ENCODE measurements around the gene DARS2. TPM values are rescaled to one million over a fixed set of nuclear protein-coding genes. Genes with fewer than 3 reads are reported as not detected.
"Not testable (repeated sequence)": the region's sequence is repeated elsewhere in the genome, so short reads cannot be mapped to it uniquely, and the experiment has no call there.

The DARS2 gene
- total RNA-seq, 2 experiments from 2014 or later = 57.2 to 62.0 TPM

DNA sequence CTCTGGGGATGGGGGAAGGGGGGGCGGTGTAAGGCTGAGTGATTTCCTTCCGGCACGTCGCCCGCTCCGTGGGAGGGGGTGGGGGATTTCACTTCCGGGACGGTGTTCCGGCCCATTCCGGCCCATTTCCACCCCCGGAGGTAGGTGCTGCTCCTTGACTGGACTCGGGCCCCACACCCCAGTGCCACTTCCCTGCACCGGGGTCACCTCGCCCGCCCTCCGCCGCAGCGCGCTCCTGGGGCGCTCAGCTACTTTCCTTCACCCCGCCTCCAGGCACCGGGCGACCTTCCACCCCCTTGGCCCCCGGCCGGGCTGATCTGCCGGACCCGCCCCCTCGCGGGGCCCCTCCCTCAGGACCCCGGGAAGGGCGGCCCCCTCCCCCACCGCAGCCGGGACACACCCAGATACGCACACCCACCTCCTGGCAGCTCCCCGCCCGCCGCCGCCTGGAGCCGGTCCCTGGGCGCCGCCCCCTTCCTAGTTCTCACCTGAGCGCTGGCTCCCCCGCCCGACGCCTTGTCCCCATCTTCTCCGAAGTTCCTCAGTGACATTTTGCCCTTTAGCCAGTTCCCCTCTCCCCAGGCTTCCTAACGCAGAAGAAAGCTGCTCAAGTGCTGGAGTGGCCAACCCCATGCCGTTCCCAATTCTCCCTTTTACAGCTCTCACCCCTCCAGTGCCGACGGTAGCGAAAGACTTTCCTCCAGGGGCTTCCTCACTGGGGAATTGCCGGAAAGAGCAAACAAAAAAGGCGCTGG, 44.0 kb downstream of the DARS2 start, which contains the start of gene ZBTB37:
Gene ZBTB37, plus strand, starts transcription at position 115 of the 755 bp plus-strand sequence. CDS start 1,846 bp downstream, outside the sequence.
- CTCF ChIA-PET = interaction anchor here (0.6 to 1.7 kb wide), 9 partner anchors 19 to 1049 kb away, joined by 3 to 5 read pairs (median 3); partner anchors contain the start of gene DARS2
- POLR2A ChIA-PET = interaction anchor here (0.6 to 1.9 kb wide), 13 partner anchors 10 to 1229 kb away, joined by 3 to 14 read pairs (median 3); partner anchors contain the start of genes CACYBP, CENPL, DARS2 and RC3H1
- peak within 1 kb of the TSS; percentile 91 for H3K4me3 Mint-ChIP-seq
- no peaks in the 10 kb centered on the region for H3K27me3 Mint-ChIP-seq
- peak within 1 kb of the TSS; percentile 97 for H3K27ac Mint-ChIP-seq
- ATAC-seq (peak; percentile 61), DNase-seq (peak; percentile 98)
- no peaks in the 10 kb centered on the region for H3K9me3 Mint-ChIP-seq (ENCODE audit: low read depth)
- H3K4me1 Mint-ChIP-seq = peaks cover 60% of the 10 kb centered on the region
- peaks cover 65% of the 10 kb centered on the region for H3K36me3 Mint-ChIP-seq (ENCODE audit: low read depth)
- intact Hi-C loops (cut with DNase I, micrococcal nuclease) = loop anchor here (1.0 to 10.0 kb wide), 13 partner anchors 44 to 1336 kb away; partner anchors contain the start of genes CENPL (in 2 of the 2), DARS2 (in 2 of the 2), KIAA0040 (in 2 of the 2) and KLHL20 (in 2 of the 2)

GRCh38 chr1:173869021-173869359, 44.5 kb downstream of the DARS2 start:
- peaks cover 55% of the 10 kb centered on the region for H3K4me1 Mint-ChIP-seq
- H3K27ac Mint-ChIP-seq = peak overlapping the region; percentile 96
- intact Hi-C loops (cut with DNase I, micrococcal nuclease) = loop anchor here (2.0 to 10.0 kb wide), 8 partner anchors 154 to 1326 kb away; partner anchors contain the start of genes KIAA0040 (in 2 of the 2), RABGAP1L (in 2 of the 2), CACYBP (in 1 of the 2) and KLHL20 (in 1 of the 2)
- no peaks in the 10 kb centered on the region for H3K27me3 Mint-ChIP-seq
- ChIA-PET CTCF (interaction anchor here (0.6 to 1.7 kb wide), 7 partner anchors 18 to 1050 kb away, joined by 3 to 5 read pairs (median 3); partner anchors contain the start of gene DARS2), POLR2A (interaction anchor here (1.0 to 1.9 kb wide), 4 partner anchors 43 to 1230 kb away, joined by 3 to 10 read pairs (median 4); partner anchors contain the start of gene RC3H1)
- peaks cover 60% of the 10 kb centered on the region for H3K36me3 Mint-ChIP-seq (ENCODE audit: low read depth)
- H3K4me3 Mint-ChIP-seq = peak overlapping the region; percentile 91
- ATAC-seq (no peak), DNase-seq (no peak)
- H3K9me3 Mint-ChIP-seq (ENCODE audit: low read depth) = no peaks in the 10 kb centered on the region

DNA sequence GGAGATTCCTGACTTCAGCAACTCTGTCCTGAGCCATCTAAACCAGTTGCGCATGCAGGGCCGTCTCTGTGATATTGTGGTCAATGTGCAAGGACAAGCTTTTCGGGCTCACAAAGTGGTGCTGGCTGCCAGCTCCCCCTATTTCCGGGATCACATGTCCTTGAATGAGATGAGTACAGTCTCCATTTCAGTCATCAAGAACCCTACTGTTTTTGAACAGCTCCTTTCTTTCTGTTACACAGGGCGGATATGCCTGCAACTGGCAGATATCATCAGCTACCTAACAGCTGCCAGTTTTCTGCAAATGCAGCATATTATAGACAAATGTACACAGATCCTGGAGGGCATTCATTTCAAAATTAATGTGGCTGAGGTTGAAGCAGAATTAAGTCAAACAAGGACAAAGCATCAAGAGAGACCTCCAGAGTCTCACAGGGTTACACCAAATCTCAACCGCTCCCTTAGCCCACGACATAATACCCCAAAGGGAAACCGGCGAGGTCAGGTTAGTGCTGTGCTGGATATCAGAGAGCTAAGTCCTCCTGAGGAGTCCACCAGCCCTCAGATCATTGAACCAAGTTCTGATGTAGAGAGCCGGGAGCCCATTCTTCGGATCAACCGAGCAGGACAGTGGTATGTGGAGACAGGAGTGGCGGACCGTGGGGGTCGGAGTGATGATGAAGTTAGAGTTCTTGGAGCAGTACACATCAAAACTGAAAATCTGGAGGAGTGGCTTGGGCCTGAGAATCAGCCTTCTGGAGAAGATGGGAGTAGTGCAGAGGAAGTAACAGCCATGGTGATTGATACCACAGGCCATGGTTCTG, 46.0 kb downstream of the DARS2 start:
- intact Hi-C loops (cut with DNase I, micrococcal nuclease) = loop anchor here (2.0 to 10.0 kb wide), 2 partner anchors 344 to 346 kb away; no protein-coding TSS in a partner anchor
- H3K36me3 Mint-ChIP-seq (ENCODE audit: low read depth) = peaks cover 51% of the 10 kb centered on the region
- ChIA-PET CTCF (interaction anchor here (1.6 to 1.7 kb wide), 2 partner anchors 17 to 183 kb away, joined by 3 read pairs; no protein-coding TSS in a partner anchor), POLR2A (interaction anchor here (1.0 to 1.2 kb wide), 2 partner anchors 9 to 394 kb away, joined by 3 to 5 read pairs; partner anchors contain the start of gene PRDX6)
- peak; percentile 9 for ATAC-seq
- no peaks in the 10 kb centered on the region for H3K9me3 Mint-ChIP-seq (ENCODE audit: low read depth)
- H3K27ac Mint-ChIP-seq = peak overlapping the region; percentile 86
- peak overlapping the region; percentile 91 for H3K4me3 Mint-ChIP-seq
- DNase-seq = peak; percentile 59
- H3K27me3 Mint-ChIP-seq = no peaks in the 10 kb centered on the region
- peaks cover 45% of the 10 kb centered on the region for H3K4me1 Mint-ChIP-seq

GRCh38 chr1:173871091-173871490, 46.6 kb downstream of the DARS2 start:
- Mint-ChIP-seq H3K9me3 (ENCODE audit: low read depth) (no peaks in the 10 kb centered on the region), H3K36me3 (ENCODE audit: low read depth) (peaks cover 47% of the 10 kb centered on the region), H3K4me1 (peaks cover 41% of the 10 kb centered on the region), H3K4me3 (peak overlapping the region; percentile 91), H3K27ac (peak overlapping the region; percentile 86), H3K27me3 (no peaks in the 10 kb centered on the region)
- CTCF ChIA-PET = no interaction called here
- POLR2A ChIA-PET = no interaction called here
- ATAC-seq = no peak
- no peak for DNase-seq
- intact Hi-C loops (cut with DNase I, micrococcal nuclease) = loop anchor here (2.0 to 10.0 kb wide), 2 partner anchors 344 to 346 kb away; no protein-coding TSS in a partner anchor

DNA sequence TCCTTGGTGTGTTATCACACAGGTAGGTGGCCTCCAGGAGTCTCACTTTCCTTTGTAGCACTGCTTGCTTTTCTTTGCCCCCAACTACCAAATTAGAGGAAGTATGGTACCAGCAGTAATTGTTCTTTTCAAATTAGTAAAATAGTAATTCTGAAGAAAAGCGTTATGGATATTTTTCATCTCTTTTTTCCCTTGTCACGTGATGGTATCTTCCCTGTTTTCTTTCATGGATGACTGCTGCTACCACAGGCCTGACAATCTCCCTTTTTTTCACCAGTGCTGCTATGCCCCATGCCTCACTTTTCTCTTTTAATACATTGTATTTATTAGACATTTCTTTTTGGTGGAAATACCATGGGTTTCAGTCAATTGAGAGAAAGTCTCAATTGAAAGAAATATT, 47.0 kb downstream of the DARS2 start:
- ATAC-seq = no peak
- no peaks in the 10 kb centered on the region for H3K27me3 Mint-ChIP-seq
- CTCF ChIA-PET = no interaction called here

GRCh38 chr1:173876732-173877131, 52.3 kb downstream of the DARS2 start:
- H3K27ac Mint-ChIP-seq = no peak overlapping the region
- intact Hi-C loops (cut with DNase I, micrococcal nuclease) = loop anchor here in 1 of 2 experiments (10.0 kb wide), 1 partner anchor 338 kb away; no protein-coding TSS in a partner anchor
- peaks cover 39% of the 10 kb centered on the region for H3K36me3 Mint-ChIP-seq (ENCODE audit: low read depth)
- H3K27me3 Mint-ChIP-seq = no peaks in the 10 kb centered on the region
- peaks cover 11% of the 10 kb centered on the region for H3K4me1 Mint-ChIP-seq
- ATAC-seq (no peak), DNase-seq (no peak)
- no peaks in the 10 kb centered on the region for H3K9me3 Mint-ChIP-seq (ENCODE audit: low read depth)
- CTCF ChIA-PET = interaction anchor here (1.4 kb wide), 1 partner anchor 25 kb away, joined by 3 read pairs; no protein-coding TSS in a partner anchor
- POLR2A ChIA-PET = interaction anchor here (0.6 kb wide), 2 partner anchors 18 to 122 kb away, joined by 3 read pairs; no protein-coding TSS in a partner anchor
- H3K4me3 Mint-ChIP-seq = no peak overlapping the region

More for the DNA sequence above, 47.0 kb downstream of the DARS2 start:
- POLR2A ChIA-PET = no interaction called here
- DNase-seq = no peak
- peaks cover 44% of the 10 kb centered on the region for H3K36me3 Mint-ChIP-seq (ENCODE audit: low read depth)
- H3K4me1 Mint-ChIP-seq = peaks cover 41% of the 10 kb centered on the region
- intact Hi-C loops (cut with DNase I, micrococcal nuclease) = loop anchor here (2.0 to 10.0 kb wide), 2 partner anchors 343 to 345 kb away; no protein-coding TSS in a partner anchor
- no peaks in the 10 kb centered on the region for H3K9me3 Mint-ChIP-seq (ENCODE audit: low read depth)
- H3K27ac Mint-ChIP-seq = peak overlapping the region; percentile 86
- H3K4me3 Mint-ChIP-seq = no peak overlapping the region

GRCh38 chr1:173878251-173878650, 53.8 kb downstream of the DARS2 start:
- peaks cover 34% of the 10 kb centered on the region for H3K36me3 Mint-ChIP-seq (ENCODE audit: low read depth)
- intact Hi-C loops (cut with DNase I, micrococcal nuclease) = loop anchor here in 1 of 2 experiments (10.0 kb wide), 1 partner anchor 337 kb away; no protein-coding TSS in a partner anchor

DNA sequence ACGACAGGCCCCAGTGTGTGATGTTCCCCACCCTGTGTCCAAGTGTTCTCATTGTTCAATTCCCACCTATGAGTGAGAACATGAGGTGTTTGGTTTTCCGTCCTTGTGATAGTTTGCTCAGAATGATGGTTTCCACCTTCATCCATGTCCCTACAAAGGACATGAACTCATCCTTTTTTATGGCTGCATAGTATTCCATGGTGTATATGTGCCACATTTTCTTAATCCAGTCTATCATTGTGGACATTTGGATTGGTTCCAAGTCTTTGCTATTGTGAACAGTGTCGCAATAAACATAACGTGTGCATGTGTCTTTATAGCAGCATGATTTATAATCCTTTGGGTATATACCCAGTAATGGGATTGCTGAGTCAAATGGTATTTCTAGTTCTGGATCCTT, 56.6 kb downstream of the DARS2 start:
- H3K36me3 Mint-ChIP-seq (ENCODE audit: low read depth) = peaks cover 34% of the 10 kb centered on the region
- CTCF ChIA-PET; H3K27ac Mint-ChIP-seq; ATAC-seq; H3K4me1 Mint-ChIP-seq; H3K27me3 Mint-ChIP-seq; H3K9me3 Mint-ChIP-seq (ENCODE audit: low read depth); intact Hi-C loops (cut with DNase I, micrococcal nuclease); POLR2A ChIA-PET; H3K4me3 Mint-ChIP-seq; DNase-seq: not testable (repeated sequence)

More at GRCh38 chr1:173878251-173878650, 53.8 kb downstream of the DARS2 start:
- Mint-ChIP-seq H3K4me3 (no peak overlapping the region), H3K27me3 (no peaks in the 10 kb centered on the region), H3K9me3 (ENCODE audit: low read depth) (no peaks in the 10 kb centered on the region), H3K27ac (no peak overlapping the region), H3K4me1 (peaks cover 4% of the 10 kb centered on the region)
- DNase-seq (no peak), ATAC-seq (no peak)
- ChIA-PET POLR2A (no interaction called here), CTCF (no interaction called here)

GRCh38 chr1:173884701-173885100, 60.2 kb downstream of the DARS2 start:
- DNase-seq (no peak), ATAC-seq (no peak)
- Mint-ChIP-seq H3K4me1 (peaks cover 19% of the 10 kb centered on the region), H3K27ac (no peak overlapping the region), H3K9me3 (ENCODE audit: low read depth) (no peaks in the 10 kb centered on the region), H3K4me3 (no peak overlapping the region), H3K27me3 (no peaks in the 10 kb centered on the region), H3K36me3 (ENCODE audit: low read depth) (peaks cover 34% of the 10 kb centered on the region)
- ChIA-PET CTCF (no interaction called here), POLR2A (no interaction called here)
- intact Hi-C loops (cut with DNase I, micrococcal nuclease) = no loop called here

- Mint-ChIP-seq H3K36me3 (ENCODE audit: low read depth) (peaks cover 41% of the 10 kb centered on the region), H3K9me3 (ENCODE audit: low read depth) (no peaks in the 10 kb centered on the region), H3K27me3 (no peaks in the 10 kb centered on the region), H3K4me3 (no peak overlapping the region), H3K4me1 (peaks cover 22% of the 10 kb centered on the region), H3K27ac (peak overlapping the region; percentile 33)
- CTCF ChIA-PET = interaction anchor here (0.7 to 1.0 kb wide), 2 partner anchors 18 to 466 kb away, joined by 3 read pairs; no protein-coding TSS in a partner anchor
- intact Hi-C loops (cut with DNase I, micrococcal nuclease) = no loop called here
- POLR2A ChIA-PET = interaction anchor here (1.2 kb wide), 1 partner anchor 19 kb away, joined by 6 read pairs; the partner anchor contains the start of gene ZBTB37
- ATAC-seq = peak; percentile 39
- no peak for DNase-seq
These were observed 62.5 kb downstream of the DARS2 start for GRCh38 chr1:173886746-173887611.
